ENCODE measurements around the gene PPARD. TPM values are rescaled to one million over a fixed set of nuclear protein-coding genes. Genes with fewer than 3 reads are reported as not detected.
A peak's percentile ranks its signal among the peaks of the same experiment; 100 is the strongest.
"Not testable (repeated sequence)": the region's sequence is repeated elsewhere in the genome, so short reads cannot be mapped to it uniquely, and the experiment has no call there.

The PPARD gene
- total and polyA plus RNA-seq, 2 experiments from 2014 or later, result 9.1 to 20.4 TPM

GRCh38 chr6:35300848-35301247 lies 41.5 kb upstream of the PPARD start:
- DNase-seq (ENCODE audit: low spot score), result no peak
- Histone ChIP-seq H3K4me1 (ENCODE audit: insufficient read depth) (peaks cover 10% of the 10 kb centered on the region), H3K27me3 (no peaks in the 10 kb centered on the region), H2AFZ (no peak overlapping the region), H3K36me3 (replicated peaks; ENCODE audit: insufficient read depth, low read depth) (no peaks in the 10 kb centered on the region), H3K4me2 (no peak overlapping the region), H4K20me1 (ENCODE audit: insufficient read depth, poor library complexity, severe bottlenecking) (no peaks in the 10 kb centered on the region), H3K4me3 (no peak overlapping the region), H3K9me2 (replicated peaks; ENCODE audit: insufficient read depth) (no peaks in the 10 kb centered on the region), H3K79me2 (no peaks in the 10 kb centered on the region), H3K9me3 (ENCODE audit: low read depth) (no peaks in the 10 kb centered on the region), H3K27ac (no peak overlapping the region)
- no peak for TF ChIP-seq EZH2phosphoT487 (IDR thresholded peaks at IDR 0.05; ENCODE audit: low read depth, severe bottlenecking, unreplicated experiment)
- TF ChIP-seq CTCF (IDR thresholded peaks at IDR 0.05; ENCODE audit: poor library complexity), result no peak
- TF ChIP-seq EZH2 (IDR thresholded peaks at IDR 0.05; ENCODE audit: borderline replicate concordance), result no peak

- 50% methylated on average over 6 of the region's 6 CpGs for WGBS (ENCODE audit: low lambda C conversion rate, missing lambda C conversion rate)
- H3K27ac ChIP-seq, result peak overlapping the region; percentile 33
- TF ChIP-seq EZH2 (IDR thresholded peaks at IDR 0.05; ENCODE audit: borderline replicate concordance) (no peak), CTCF (IDR thresholded peaks at IDR 0.05; ENCODE audit: poor library complexity) (no peak)
- H3K79me2 ChIP-seq, result no peaks in the 10 kb centered on the region
- no peaks in the 10 kb centered on the region for H3K27me3 ChIP-seq
- H3K9me3 ChIP-seq (ENCODE audit: low read depth), result no peaks in the 10 kb centered on the region
- H4K20me1 ChIP-seq (ENCODE audit: insufficient read depth, poor library complexity, severe bottlenecking), result no peaks in the 10 kb centered on the region
- no peak overlapping the region for H3K4me3 ChIP-seq
- DNase-seq (ENCODE audit: low spot score), result peak; percentile 50
- no peak overlapping the region for H3K4me2 ChIP-seq
- H2AFZ ChIP-seq, result no peak overlapping the region
- no peaks in the 10 kb centered on the region for H3K9me2 ChIP-seq (replicated peaks; ENCODE audit: insufficient read depth)
- H3K36me3 ChIP-seq (replicated peaks; ENCODE audit: insufficient read depth, low read depth), result no peaks in the 10 kb centered on the region
- peaks cover 10% of the 10 kb centered on the region for H3K4me1 ChIP-seq (ENCODE audit: insufficient read depth)
Observed at GRCh38 chr6:35302604-35303241, 39.6 kb upstream of the PPARD start.

- Histone ChIP-seq H3K4me1 (ENCODE audit: insufficient read depth) (peaks cover 5% of the 10 kb centered on the region), H3K79me2 (no peaks in the 10 kb centered on the region), H3K4me2 (no peak overlapping the region), H3K36me3 (replicated peaks; ENCODE audit: insufficient read depth, low read depth) (no peaks in the 10 kb centered on the region), H3K27me3 (no peaks in the 10 kb centered on the region), H3K9me3 (ENCODE audit: low read depth) (no peaks in the 10 kb centered on the region), H3K4me3 (no peak overlapping the region), H3K27ac (no peak overlapping the region), H2AFZ (no peak overlapping the region), H3K9me2 (replicated peaks; ENCODE audit: insufficient read depth) (no peaks in the 10 kb centered on the region), H4K20me1 (ENCODE audit: insufficient read depth, poor library complexity, severe bottlenecking) (no peaks in the 10 kb centered on the region)
- DNase-seq (ENCODE audit: low spot score), result no peak
- 91% methylated on average over 1 of the region's 1 CpG for WGBS (ENCODE audit: low lambda C conversion rate, missing lambda C conversion rate)
- no peak for TF ChIP-seq CTCF (IDR thresholded peaks at IDR 0.05; ENCODE audit: poor library complexity)
- no peak for TF ChIP-seq EZH2 (IDR thresholded peaks at IDR 0.05; ENCODE audit: borderline replicate concordance)
- no peak for TF ChIP-seq EZH2phosphoT487 (IDR thresholded peaks at IDR 0.05; ENCODE audit: low read depth, severe bottlenecking, unreplicated experiment)
Observed at GRCh38 chr6:35304299-35304698, 38.1 kb upstream of the PPARD start.

GRCh38 chr6:35305117-35305516 lies 37.2 kb upstream of the PPARD start:
- Histone ChIP-seq H3K4me3 (no peak overlapping the region), H3K27me3 (no peaks in the 10 kb centered on the region), H4K20me1 (ENCODE audit: insufficient read depth, poor library complexity, severe bottlenecking) (no peaks in the 10 kb centered on the region), H3K4me2 (no peak overlapping the region), H3K79me2 (no peaks in the 10 kb centered on the region), H3K9me2 (replicated peaks; ENCODE audit: insufficient read depth) (no peaks in the 10 kb centered on the region), H3K9me3 (ENCODE audit: low read depth) (no peaks in the 10 kb centered on the region), H3K27ac (no peak overlapping the region), H3K36me3 (replicated peaks; ENCODE audit: insufficient read depth, low read depth) (no peaks in the 10 kb centered on the region), H3K4me1 (ENCODE audit: insufficient read depth) (peaks cover 5% of the 10 kb centered on the region), H2AFZ (no peak overlapping the region)
- no peak for DNase-seq (ENCODE audit: low spot score)
- 91% methylated on average over 8 of the region's 8 CpGs for WGBS (ENCODE audit: low lambda C conversion rate, missing lambda C conversion rate)
- TF ChIP-seq EZH2 (IDR thresholded peaks at IDR 0.05; ENCODE audit: borderline replicate concordance) (no peak), CTCF (IDR thresholded peaks at IDR 0.05; ENCODE audit: poor library complexity) (no peak), EZH2phosphoT487 (IDR thresholded peaks at IDR 0.05; ENCODE audit: low read depth, severe bottlenecking, unreplicated experiment) (no peak)

- not testable (repeated sequence) for H4K20me1 ChIP-seq (ENCODE audit: insufficient read depth, poor library complexity, severe bottlenecking); H3K79me2 ChIP-seq; H3K36me3 ChIP-seq (replicated peaks; ENCODE audit: insufficient read depth, low read depth); H3K27ac ChIP-seq; H2AFZ ChIP-seq; H3K4me3 ChIP-seq; H3K4me1 ChIP-seq (ENCODE audit: insufficient read depth); H3K9me3 ChIP-seq (ENCODE audit: low read depth); H3K27me3 ChIP-seq; H3K9me2 ChIP-seq (replicated peaks; ENCODE audit: insufficient read depth); H3K4me2 ChIP-seq; DNase-seq (ENCODE audit: low spot score)
- 96% methylated on average over 15 of the region's 15 CpGs for WGBS (ENCODE audit: low lambda C conversion rate, missing lambda C conversion rate)
Observed at GRCh38 chr6:35307138-35307537, 35.2 kb upstream of the PPARD start.
